ENCODE results near the gene RAB11FIP4.
A peak's percentile ranks its signal among the peaks of the same experiment; 100 is the strongest.
"Not testable (repeated sequence)": the region's sequence is repeated elsewhere in the genome, so short reads cannot be mapped to it uniquely, and the experiment has no call there.

The RAB11FIP4 gene

GRCh38 chr17:31391496-31391949, at the start of gene RAB11FIP4:
Gene RAB11FIP4 (plus strand): TSS chr17:31391675. CDS start chr17:31391853, 178 bp downstream.
- DNase-seq (ENCODE audit: low spot score), result no peak

- DNase-seq (ENCODE audit: low spot score), result not testable (repeated sequence)
Measured at GRCh38 chr17:31345191-31345747, 46.2 kb upstream of the RAB11FIP4 start.

- DNase-seq (ENCODE audit: low spot score), result no peak
Measured at GRCh38 chr17:31349454-31349853, 42.0 kb upstream of the RAB11FIP4 start.

- DNase-seq (ENCODE audit: low spot score), result no peak
Measured at GRCh38 chr17:31355935-31356334, 35.5 kb upstream of the RAB11FIP4 start.

- no peak for DNase-seq (ENCODE audit: low spot score)
Measured at GRCh38 chr17:31357091-31357490, 34.4 kb upstream of the RAB11FIP4 start.

GRCh38 chr17:31357839-31358394, 33.6 kb upstream of the RAB11FIP4 start:
- no peak for DNase-seq (ENCODE audit: low spot score)

GRCh38 chr17:31364012-31364411, 27.5 kb upstream of the RAB11FIP4 start:
- DNase-seq (ENCODE audit: low spot score), result no peak

GRCh38 chr17:31366088-31366487, 25.4 kb upstream of the RAB11FIP4 start:
- no peak for DNase-seq (ENCODE audit: low spot score)

- DNase-seq (ENCODE audit: low spot score), result no peak
Measured at GRCh38 chr17:31369266-31369665, 22.2 kb upstream of the RAB11FIP4 start.

GRCh38 chr17:31371511-31372097, 19.9 kb upstream of the RAB11FIP4 start:
- DNase-seq (ENCODE audit: low spot score), result no peak

- peak; percentile 74 for DNase-seq (ENCODE audit: low spot score)
Measured at GRCh38 chr17:31373150-31374093, 18.1 kb upstream of the RAB11FIP4 start.

- no peak for DNase-seq (ENCODE audit: low spot score)
Measured at GRCh38 chr17:31374094-31374447, 17.4 kb upstream of the RAB11FIP4 start.

GRCh38 chr17:31374503-31374902, 17.0 kb upstream of the RAB11FIP4 start:
- no peak for DNase-seq (ENCODE audit: low spot score)

- no peak for DNase-seq (ENCODE audit: low spot score)
Measured at GRCh38 chr17:31378638-31379037, 12.8 kb upstream of the RAB11FIP4 start.

GRCh38 chr17:31379597-31380205, 11.8 kb upstream of the RAB11FIP4 start:
- DNase-seq (ENCODE audit: low spot score), result no peak

- no peak for DNase-seq (ENCODE audit: low spot score)
Measured at GRCh38 chr17:31381165-31381668, 10.3 kb upstream of the RAB11FIP4 start.

- not testable (repeated sequence) for DNase-seq (ENCODE audit: low spot score)
Measured at GRCh38 chr17:31382668-31383275, 8.7 kb upstream of the RAB11FIP4 start.

- not testable (repeated sequence) for DNase-seq (ENCODE audit: low spot score)
Measured at GRCh38 chr17:31383488-31383887, 8.0 kb upstream of the RAB11FIP4 start.

- no peak for DNase-seq (ENCODE audit: low spot score)
Measured at GRCh38 chr17:31385428-31386285, 5.8 kb upstream of the RAB11FIP4 start.

- no peak for DNase-seq (ENCODE audit: low spot score)
Measured at GRCh38 chr17:31386542-31387075, 4.9 kb upstream of the RAB11FIP4 start.
